Right lobe of liver (tissue), 6 donors: ENCODE results near the gene HDAC4. TPM values are rescaled to one million over a fixed set of nuclear protein-coding genes. Genes with fewer than 3 reads are reported as not detected.

Experiments used
- ATAC-seq, 4 donors: fragments of 200-7000 bp; cut with Tn5 transposase; one replicate each; pipeline ENCODE4 v1.9.1; 2020; ENCODE audit warnings: mild to moderate bottlenecking in 4 of 4, moderate library complexity in 4 of 4
- DNase-seq, 3 donors: peaks; one replicate each; pipeline ENCODE4 v3.0.0-alpha.2; 2020
- H3K27ac ChIP-seq, 3 donors: fragments of 200-600 bp; one replicate each; pipeline ENCODE4 v1.8.0; 2022
- H3K27me3 ChIP-seq, 2 donors: fragments of 200-600 bp; one replicate each; pipeline ENCODE4 v1.8.0; 2022
- H3K36me3 ChIP-seq, 4 donors: fragments of 200-600 bp; sonication (generic) in 1 of 4; one replicate each; pipeline versions ENCODE4 v1.5.1 to v1.8.0; 2017 to 2022; ENCODE audit warnings: control low read depth in 1 of 4
- H3K4me1 ChIP-seq, 4 donors: fragments of 200-600 bp; sonication (generic) in 1 of 4; one replicate each; pipeline versions ENCODE4 v1.5.1 to v1.8.0; 2017 to 2022; ENCODE audit warnings: control low read depth in 1 of 4
- H3K4me3 ChIP-seq, 3 donors: fragments of 200-600 bp; one replicate each; pipeline ENCODE4 v1.8.0; 2022
- H3K9me3 ChIP-seq, 4 donors: fragments of 200-600 bp; sonication (generic) in 1 of 4; one replicate each; pipeline versions ENCODE4 v1.5.1 to v1.8.0; 2017 to 2022; ENCODE audit warnings: control low read depth in 1 of 4
- POLR2A ChIP-seq: fragments of 450-650 bp; IDR thresholded peaks from one replicate; pipeline ENCODE4 v1.6.1; 2017; ENCODE audit warnings: antibody characterized with exemption, mild to moderate bottlenecking
- WGBS: methylation state at CpG from one replicate; pipeline ENCODE4 v1.1.6; 2018; ENCODE audit warnings: low coverage, low lambda C conversion rate; ENCODE audit not compliant: insufficient coverage; ENCODE audit errors: missing lambda C conversion rate; 5-methylcytosine and 5-hydroxymethylcytosine counted together
- intact Hi-C, 2 donors: fragments of 100-400 bp; cut with DNase I; formaldehyde crosslinking; loops; one replicate each; pipeline versions ENCODE4 v1.11.2 to v1.14.1; 2022
- total RNA-seq, 6 experiments: library from RNA; depleted of rRNA in 2 of 6; stranded (reverse); fragments of >200 nt in 2 of 6; fragmentation: NEBNext Ultra II Directional in 3 of 6; extraction: Animal tissue kit (Norgen Biotek cat#: 25700) in 3 of 6; gene quantifications; one replicate each; pipeline versions ENCODE4 v1.1.0 to v1.2.4, GENCODE V29; 2016 to 2023
- TF ChIP-seq, protein P1 (sequence below), 4 donors: fragments of 200-600 bp in 3 of 4; fragments of 450-650 bp in 1 of 4; IDR thresholded peaks; one replicate each; pipeline versions ENCODE4 v1.5.1 to v1.8.0; 2016 to 2022; ENCODE audit warnings: antibody characterized with exemption in 4 of 4, mild to moderate bottlenecking in 2 of 4
- donor health status: DM: no; HTN: yes; CAD: no.
- donor health status: DM: no; HTN: no; CAD: no.
- donor health status: DM: no; HTN: no; CAD: no.
- donor health status: DM: no; HTN: yes; CAD: no.
- donor health status: DM: no; HTN: yes; CAD: no.

Gene HDAC4
- total RNA-seq, 6 experiments from 2014 or later: 8.9 to 22.4 (median 14.7) TPM

GRCh38 chr2:239439754-239440315 is 39.0 kb upstream of the HDAC4 start:
- Histone ChIP-seq H3K9me3 (no peaks in the 10 kb centered on the region), H3K4me3 (no peak overlapping the region), H3K27ac (no peak overlapping the region), H3K36me3 (no peaks in the 10 kb centered on the region), H3K27me3 (no peaks in the 10 kb centered on the region), H3K4me1 (no peaks in the 10 kb centered on the region)
- TF ChIP-seq, protein P1, sequence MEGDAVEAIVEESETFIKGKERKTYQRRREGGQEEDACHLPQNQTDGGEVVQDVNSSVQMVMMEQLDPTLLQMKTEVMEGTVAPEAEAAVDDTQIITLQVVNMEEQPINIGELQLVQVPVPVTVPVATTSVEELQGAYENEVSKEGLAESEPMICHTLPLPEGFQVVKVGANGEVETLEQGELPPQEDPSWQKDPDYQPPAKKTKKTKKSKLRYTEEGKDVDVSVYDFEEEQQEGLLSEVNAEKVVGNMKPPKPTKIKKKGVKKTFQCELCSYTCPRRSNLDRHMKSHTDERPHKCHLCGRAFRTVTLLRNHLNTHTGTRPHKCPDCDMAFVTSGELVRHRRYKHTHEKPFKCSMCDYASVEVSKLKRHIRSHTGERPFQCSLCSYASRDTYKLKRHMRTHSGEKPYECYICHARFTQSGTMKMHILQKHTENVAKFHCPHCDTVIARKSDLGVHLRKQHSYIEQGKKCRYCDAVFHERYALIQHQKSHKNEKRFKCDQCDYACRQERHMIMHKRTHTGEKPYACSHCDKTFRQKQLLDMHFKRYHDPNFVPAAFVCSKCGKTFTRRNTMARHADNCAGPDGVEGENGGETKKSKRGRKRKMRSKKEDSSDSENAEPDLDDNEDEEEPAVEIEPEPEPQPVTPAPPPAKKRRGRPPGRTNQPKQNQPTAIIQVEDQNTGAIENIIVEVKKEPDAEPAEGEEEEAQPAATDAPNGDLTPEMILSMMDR (IDR thresholded peaks at IDR 0.05): no peak
- TF ChIP-seq POLR2A: no peak
- intact Hi-C loops: no loop called here
- DNase-seq: no peak
- ATAC-seq: peak in 2 of 4 donors; percentile 13 to 14
- WGBS: 38% methylated on average over 5 of the region's 11 CpGs

- H3K36me3 ChIP-seq: no peaks in the 10 kb centered on the region
- H3K27me3 ChIP-seq: no peaks in the 10 kb centered on the region
- peak in 2 of 4 donors; percentile 39 to 45 for ATAC-seq
- DNase-seq: no peak
- no peak overlapping the region for H3K4me3 ChIP-seq
- TF ChIP-seq POLR2A: no peak
- TF ChIP-seq, protein P1 (IDR thresholded peaks at IDR 0.05): no peak
- no peaks in the 10 kb centered on the region for H3K9me3 ChIP-seq
- H3K27ac ChIP-seq: no peak overlapping the region
- intact Hi-C loops: no loop called here
- H3K4me1 ChIP-seq: no peaks in the 10 kb centered on the region
- WGBS: 73% methylated on average over 14 of the region's 21 CpGs
Measured at GRCh38 chr2:239438995-239439753, 38.4 kb upstream of the HDAC4 start.

GRCh38 chr2:239438368-239438767 is 37.5 kb upstream of the HDAC4 start:
- intact Hi-C loops: no loop called here
- Histone ChIP-seq H3K36me3 (no peaks in the 10 kb centered on the region), H3K27me3 (no peaks in the 10 kb centered on the region), H3K4me1 (no peaks in the 10 kb centered on the region), H3K9me3 (no peaks in the 10 kb centered on the region), H3K27ac (no peak overlapping the region), H3K4me3 (no peak overlapping the region)
- no peak for TF ChIP-seq POLR2A
- TF ChIP-seq, protein P1 (IDR thresholded peaks at IDR 0.05): no peak
- DNase-seq: no peak
- 42% methylated on average over 3 of the region's 3 CpGs for WGBS
- no peak for ATAC-seq

DNA sequence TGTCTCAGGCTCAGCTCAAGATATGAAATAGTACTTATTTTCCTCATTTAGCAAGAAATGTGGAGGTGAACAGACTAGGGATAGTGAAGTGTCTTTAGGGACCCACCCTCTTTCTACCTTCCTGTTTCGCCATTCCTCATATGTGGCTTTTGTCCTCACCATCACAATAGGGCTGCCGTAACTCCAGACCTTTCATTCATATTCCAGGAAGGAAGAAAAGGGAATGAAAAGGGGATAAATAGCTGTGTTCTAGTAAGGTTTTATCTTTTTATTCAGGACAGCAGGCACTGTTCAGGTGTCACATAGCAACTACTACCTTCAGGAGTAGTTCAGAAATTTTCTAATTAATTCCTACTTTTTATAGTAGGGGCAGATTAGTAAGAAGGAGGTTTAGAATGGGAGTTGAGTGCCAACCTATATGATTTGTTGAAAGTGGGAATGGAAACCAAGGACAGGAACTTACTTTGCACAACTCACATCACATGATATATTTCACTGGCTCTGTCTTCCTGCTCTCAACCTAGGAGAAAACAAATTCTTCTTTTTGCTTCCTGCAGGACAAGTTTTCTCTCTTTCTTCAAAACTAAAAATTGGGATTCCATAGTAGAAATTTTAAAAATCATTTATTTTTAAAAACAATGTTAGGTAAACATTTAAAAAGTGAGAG is 36.0 kb upstream of the HDAC4 start:
- no peak for TF ChIP-seq POLR2A
- TF ChIP-seq, protein P1 (IDR thresholded peaks at IDR 0.05): no peak

More for the DNA sequence above, 36.0 kb upstream of the HDAC4 start:
- Histone ChIP-seq H3K4me3 (no peak overlapping the region), H3K36me3 (no peaks in the 10 kb centered on the region), H3K27ac (no peak overlapping the region), H3K27me3 (no peaks in the 10 kb centered on the region), H3K4me1 (no peaks in the 10 kb centered on the region), H3K9me3 (no peaks in the 10 kb centered on the region)
- 69% methylated on average over 2 of the region's 2 CpGs for WGBS
- DNase-seq: no peak
- intact Hi-C loops: no loop called here
- peak in 3 of 4 donors; percentile 15 to 51 (median 33) for ATAC-seq
